CD14-positive monocyte (primary cell): ENCODE results near the gene CDH4. TPM values are rescaled to one million over a fixed set of nuclear protein-coding genes. Genes with fewer than 3 reads are reported as not detected.

Source experiments
- DNase-seq, 3 donors: peaks; one replicate each; pipeline ENCODE4 v3.0.0-alpha.2; 2011 to 2022
- H2AFZ ChIP-seq: 2 replicates; pipeline ENCODE4 v1.6.0; 2012; ENCODE audit warnings: mild to moderate bottlenecking, low read depth, low read length, inconsistent platforms; ENCODE audit not compliant: insufficient read depth, poor library complexity, severe bottlenecking
- H3K27ac ChIP-seq, 2 donors: 1 replicate in 1 of 2; 2 replicates in 1 of 2; pipeline ENCODE4 v1.5.1; 2012 to 2013; ENCODE audit warnings: low read length in 2 of 2, control low read depth in 1 of 2, inconsistent platforms in 1 of 2, low read depth in 1 of 2, mild to moderate bottlenecking in 1 of 2
- H3K27me3 ChIP-seq, 2 donors: one replicate each; pipeline versions ENCODE4 v1.6.0 to v1.6.1; 2011 to 2013; ENCODE audit warnings: low read length in 2 of 2; ENCODE audit not compliant: control insufficient read depth in 2 of 2, insufficient read depth in 2 of 2
- H3K36me3 ChIP-seq, 2 donors: replicated peaks in 1 of 2; 1 replicate in 1 of 2; 2 replicates in 1 of 2; pipeline versions ENCODE4 v1.5.1 to v1.6.1; 2012 to 2013; ENCODE audit warnings: low read length in 2 of 2, control low read depth in 1 of 2, inconsistent platforms in 1 of 2, mild to moderate bottlenecking in 1 of 2; ENCODE audit not compliant: insufficient read depth in 2 of 2, control insufficient read depth in 1 of 2
- H3K4me1 ChIP-seq, 2 donors: 1 replicate in 1 of 2; 2 replicates in 1 of 2; pipeline versions ENCODE4 v1.5.1 to v1.6.1; 2012 to 2013; ENCODE audit warnings: low read length in 2 of 2, control low read depth in 1 of 2, inconsistent platforms in 1 of 2, mild to moderate bottlenecking in 1 of 2, moderate library complexity in 1 of 2; ENCODE audit not compliant: insufficient read depth in 2 of 2, control insufficient read depth in 1 of 2
- H3K4me2 ChIP-seq: replicated peaks from 2 replicates; pipeline ENCODE3; 2012; ENCODE audit warnings: low read length, moderate library complexity, mild to moderate bottlenecking; ENCODE audit not compliant: poor library complexity, severe bottlenecking; ENCODE audit errors: extremely low read depth
- H3K4me3 ChIP-seq, 3 experiments: fragments of 200-600 bp in 1 of 3; sonication (generic) in 1 of 3; replicated peaks in 1 of 3; 1 replicate in 2 of 3; 2 replicates in 1 of 3; pipeline ENCODE4 v1.5.1; 2011 to 2013; ENCODE audit warnings: low read length in 3 of 3, mild to moderate bottlenecking in 3 of 3, control low read depth in 2 of 3, low read depth in 2 of 3, inconsistent platforms in 1 of 3, moderate library complexity in 1 of 3
- H3K79me2 ChIP-seq: 2 replicates; pipeline ENCODE4 v1.6.0; 2012; ENCODE audit warnings: mild to moderate bottlenecking, control low read depth, inconsistent platforms, low read length, moderate library complexity; ENCODE audit not compliant: insufficient read depth
- H3K9ac ChIP-seq: 2 replicates; pipeline ENCODE4 v1.6.0; 2017; ENCODE audit warnings: low read length, mild to moderate bottlenecking; ENCODE audit not compliant: insufficient read depth, poor library complexity, severe bottlenecking
- H3K9me3 ChIP-seq, 2 donors: replicated peaks in 1 of 2; 1 replicate in 1 of 2; 2 replicates in 1 of 2; pipeline versions ENCODE4 v1.5.1 to v1.6.1; 2012 to 2013; ENCODE audit warnings: low read length in 2 of 2, control low read depth in 1 of 2; ENCODE audit not compliant: control insufficient read depth in 1 of 2, insufficient read depth in 1 of 2
- H4K20me1 ChIP-seq: 2 replicates; pipeline ENCODE4 v1.6.0; 2012; ENCODE audit warnings: mild to moderate bottlenecking, low read length, control low read depth, moderate library complexity; ENCODE audit not compliant: insufficient read depth
- H3K27ac Mint-ChIP-seq, 7 donors: one replicate each; pipeline ENCODE4 v1.8.0; 2020; ENCODE audit warnings: mild to moderate bottlenecking in 7 of 7, mixed read lengths in 7 of 7, moderate library complexity in 6 of 7, inconsistent platforms in 2 of 7
- H3K27me3 Mint-ChIP-seq, 3 donors: one replicate each; pipeline ENCODE4 v1.8.0; 2021 to 2022; ENCODE audit warnings: low read depth in 3 of 3, mild to moderate bottlenecking in 3 of 3, mixed read lengths in 3 of 3, moderate library complexity in 3 of 3, inconsistent platforms in 1 of 3
- H3K36me3 Mint-ChIP-seq, 2 donors: one replicate each; pipeline ENCODE4 v1.8.0; 2020; ENCODE audit warnings: mixed read lengths in 2 of 2, inconsistent platforms in 1 of 2, mild to moderate bottlenecking in 1 of 2
- H3K4me1 Mint-ChIP-seq: one replicate; pipeline ENCODE4 v1.8.0; 2020; ENCODE audit warnings: mild to moderate bottlenecking, mixed read lengths
- H3K4me3 Mint-ChIP-seq, 2 donors: one replicate each; pipeline ENCODE4 v1.8.0; 2020; ENCODE audit warnings: mild to moderate bottlenecking in 2 of 2, mixed read lengths in 2 of 2, moderate library complexity in 1 of 2
- H3K9me3 Mint-ChIP-seq, 7 donors: one replicate each; pipeline ENCODE4 v1.8.0; 2020 to 2022; ENCODE audit warnings: mixed read lengths in 7 of 7, mild to moderate bottlenecking in 6 of 7, moderate library complexity in 6 of 7, inconsistent platforms in 2 of 7
- CTCF ChIP-seq: fragments of 200-600 bp; IDR thresholded peaks from one replicate; pipeline ENCODE4 v1.8.0; 2022; ENCODE audit warnings: antibody characterized with exemption, mild to moderate bottlenecking
- WGBS: methylation state at CpG from one replicate; pipeline ENCODE4 v1.1.5; 2013; ENCODE audit warnings: missing lambda C conversion rate; ENCODE audit not compliant: insufficient coverage; 5-methylcytosine and 5-hydroxymethylcytosine counted together
- intact Hi-C, 2 donors: fragments of 100-400 bp; cut with micrococcal nuclease; formaldehyde crosslinking; loops; one replicate each; pipeline versions ENCODE4 v1.15.0 to v1.15.1; 2023
- polyA plus RNA-seq, 3 donors: library from polyadenylated mRNA; depleted of rRNA in 1 of 3; unstranded in 2 of 3; stranded (reverse) in 1 of 3; fragments of 300-500 nt in 2 of 3; fragments of >200 nt in 1 of 3; fragmentation: Illumina TruSeq in 2 of 3; gene quantifications; 1 replicate in 2 of 3; 2 replicates in 1 of 3; pipeline ENCODE4 v1.2.3, GENCODE V29; 2012 to 2021

Gene CDH4
- polyA plus RNA-seq, 3 donors: not detected

- Mint-ChIP-seq H3K27me3 (peaks cover 2 to 7% (median 3%) of the 10 kb centered on the region in 3 donors), H3K9me3 (peaks cover 4 to 51% (median 31%) of the 10 kb centered on the region in 7 donors), H3K36me3 (no peaks in the 10 kb centered on the region), H3K4me1 (no peaks in the 10 kb centered on the region), H3K4me3 (no peak overlapping the region), H3K27ac (no peak overlapping the region)
- TF ChIP-seq CTCF: no peak
- intact Hi-C loops: no loop called here
- WGBS: 100% methylated on average over 1 of the region's 1 CpG
- Histone ChIP-seq H3K36me3 (no peaks in the 10 kb centered on the region), H3K9me3 (peaks cover 0 to 92% of the 10 kb centered on the region in 2 donors), H4K20me1 (no peaks in the 10 kb centered on the region), H3K9ac (no peak overlapping the region), H3K4me1 (no peaks in the 10 kb centered on the region), H3K4me3 (no peak overlapping the region), H3K27ac (no peak overlapping the region), H3K4me2 (no peak overlapping the region), H3K79me2 (no peaks in the 10 kb centered on the region), H3K27me3 (no peaks in the 10 kb centered on the region), H2AFZ (no peak overlapping the region)
- no peak for DNase-seq
These were observed 393.7 kb downstream of the CDH4 start for GRCh38 chr20:61645732-61646131.

- peaks cover 4 to 50% (median 29%) of the 10 kb centered on the region in 7 donors for H3K9me3 Mint-ChIP-seq
- Histone ChIP-seq H3K4me1 (no peaks in the 10 kb centered on the region), H2AFZ (no peak overlapping the region), H3K36me3 (no peaks in the 10 kb centered on the region), H3K4me2 (no peak overlapping the region), H3K9ac (no peak overlapping the region), H4K20me1 (no peaks in the 10 kb centered on the region), H3K9me3 (peaks cover 0 to 92% of the 10 kb centered on the region in 2 donors), H3K27ac (no peak overlapping the region), H3K4me3 (no peak overlapping the region), H3K79me2 (no peaks in the 10 kb centered on the region), H3K27me3 (no peaks in the 10 kb centered on the region)
- H3K36me3 Mint-ChIP-seq: no peaks in the 10 kb centered on the region
- intact Hi-C loops: no loop called here
- DNase-seq: no peak
- H3K27ac Mint-ChIP-seq: no peak overlapping the region
- peaks cover 0 to 7% (median 3%) of the 10 kb centered on the region in 3 donors for H3K27me3 Mint-ChIP-seq
- 96% methylated on average over 7 of the region's 8 CpGs for WGBS
- H3K4me3 Mint-ChIP-seq: no peak overlapping the region
- H3K4me1 Mint-ChIP-seq: no peaks in the 10 kb centered on the region
- TF ChIP-seq CTCF: no peak
These were observed 394.4 kb downstream of the CDH4 start for GRCh38 chr20:61646453-61646852.
